Body of pancreas (tissue), 4 donors: ENCODE data around the gene SOX6.
"Not testable (repeated sequence)": the region's sequence is repeated elsewhere in the genome, so short reads cannot be mapped to it uniquely, and the experiment has no call there.

Experiments used
- POLR2A ChIP-seq, 3 donors: fragments of 450-650 bp; IDR thresholded peaks; one replicate each; pipeline ENCODE4 v1.6.1; 2016; ENCODE audit warnings: antibody characterized with exemption in 3 of 3, mild to moderate bottlenecking in 2 of 3
- TF ChIP-seq, protein P1 (sequence below), 7 experiments: fragments of 450-650 bp in 4 of 7; fragments of 200-600 bp in 3 of 7; sonication (generic) in 3 of 7; IDR thresholded peaks; one replicate each; pipeline ENCODE4 v1.5.1; 2016 to 2019; ENCODE audit warnings: antibody characterized with exemption in 7 of 7

DNA sequence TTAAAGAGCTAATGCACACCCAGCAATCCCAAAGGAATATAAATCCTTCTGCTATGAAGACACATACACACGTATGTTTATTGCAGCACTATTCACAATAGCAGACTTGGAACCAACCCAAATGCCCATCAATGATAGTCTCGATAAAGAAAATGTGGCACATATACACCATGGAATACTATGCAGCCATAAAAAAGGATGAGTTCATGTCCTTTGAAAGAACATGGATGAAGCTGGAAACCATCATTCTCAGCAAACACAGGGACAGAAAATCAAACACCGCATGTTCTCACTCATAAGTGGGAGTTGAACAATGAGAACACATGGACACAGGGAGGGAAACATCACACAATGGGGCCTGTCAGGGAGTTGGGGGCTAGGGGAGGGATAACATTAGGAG is 19.3 kb upstream of the SOX6 start:
- TF ChIP-seq, protein P1, sequence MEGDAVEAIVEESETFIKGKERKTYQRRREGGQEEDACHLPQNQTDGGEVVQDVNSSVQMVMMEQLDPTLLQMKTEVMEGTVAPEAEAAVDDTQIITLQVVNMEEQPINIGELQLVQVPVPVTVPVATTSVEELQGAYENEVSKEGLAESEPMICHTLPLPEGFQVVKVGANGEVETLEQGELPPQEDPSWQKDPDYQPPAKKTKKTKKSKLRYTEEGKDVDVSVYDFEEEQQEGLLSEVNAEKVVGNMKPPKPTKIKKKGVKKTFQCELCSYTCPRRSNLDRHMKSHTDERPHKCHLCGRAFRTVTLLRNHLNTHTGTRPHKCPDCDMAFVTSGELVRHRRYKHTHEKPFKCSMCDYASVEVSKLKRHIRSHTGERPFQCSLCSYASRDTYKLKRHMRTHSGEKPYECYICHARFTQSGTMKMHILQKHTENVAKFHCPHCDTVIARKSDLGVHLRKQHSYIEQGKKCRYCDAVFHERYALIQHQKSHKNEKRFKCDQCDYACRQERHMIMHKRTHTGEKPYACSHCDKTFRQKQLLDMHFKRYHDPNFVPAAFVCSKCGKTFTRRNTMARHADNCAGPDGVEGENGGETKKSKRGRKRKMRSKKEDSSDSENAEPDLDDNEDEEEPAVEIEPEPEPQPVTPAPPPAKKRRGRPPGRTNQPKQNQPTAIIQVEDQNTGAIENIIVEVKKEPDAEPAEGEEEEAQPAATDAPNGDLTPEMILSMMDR (IDR thresholded peaks at IDR 0.05) = not testable (repeated sequence)
- TF ChIP-seq POLR2A (IDR thresholded peaks at IDR 0.05) = not testable (repeated sequence)
